ENCODE measurements around the gene HEXIM1.

HEXIM1 gene

GRCh38 chr17:45172541-45173286 is 24.4 kb downstream of the HEXIM1 start:
- DNase-seq: peak in 13 of 14 donors; percentile 41 to 91 (median 84)

DNA sequence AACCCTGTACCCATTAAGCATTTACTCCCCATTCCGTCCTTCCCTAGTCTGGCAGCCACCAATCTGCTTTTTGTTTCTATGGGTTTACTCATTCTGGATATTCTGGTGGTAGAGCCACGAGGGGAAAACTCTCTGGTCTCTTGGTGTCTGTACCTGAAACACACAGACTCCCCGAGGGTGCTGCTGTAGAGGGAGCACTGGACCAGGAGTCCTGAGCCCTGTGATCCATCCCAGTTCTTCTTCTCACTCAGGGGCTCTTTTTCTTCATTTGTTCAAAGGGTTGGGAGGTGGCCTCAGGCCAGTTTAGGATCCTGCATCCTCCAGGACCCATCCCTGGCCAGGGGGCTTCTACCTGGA is 27.5 kb downstream of the HEXIM1 start:
- no peak for DNase-seq

GRCh38 chr17:45177563-45177962 is 29.3 kb downstream of the HEXIM1 start:
- DNase-seq: no peak

GRCh38 chr17:45184144-45184543 is 35.9 kb downstream of the HEXIM1 start:
- DNase-seq: no peak

DNA sequence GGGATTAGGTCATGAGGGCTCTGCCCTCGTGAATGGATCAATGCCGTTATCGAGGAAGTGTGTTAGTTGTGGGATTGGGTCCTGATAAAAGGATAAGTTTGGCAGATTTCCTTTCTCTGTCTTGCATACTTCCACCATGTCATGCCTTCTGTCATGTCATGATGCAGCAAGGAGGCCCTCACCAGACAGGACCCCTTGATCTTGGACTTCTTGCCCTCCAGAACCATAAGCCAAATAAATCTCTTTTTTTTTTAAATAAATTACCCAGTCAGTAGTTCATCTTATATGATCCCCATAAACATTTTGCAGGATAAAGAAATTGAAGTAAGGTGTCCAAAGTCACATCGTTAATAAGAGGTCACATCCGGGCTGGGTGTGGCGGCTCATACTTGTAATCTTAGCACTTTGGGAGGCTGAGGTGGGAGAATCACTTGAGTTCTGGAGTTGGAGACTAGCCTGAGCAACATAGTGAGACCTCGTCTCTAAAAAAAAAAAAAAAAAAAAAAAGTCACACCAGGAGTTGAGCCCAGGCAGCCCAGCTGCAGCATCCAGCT is 38.6 kb downstream of the HEXIM1 start:
- DNase-seq: no peak

DNA sequence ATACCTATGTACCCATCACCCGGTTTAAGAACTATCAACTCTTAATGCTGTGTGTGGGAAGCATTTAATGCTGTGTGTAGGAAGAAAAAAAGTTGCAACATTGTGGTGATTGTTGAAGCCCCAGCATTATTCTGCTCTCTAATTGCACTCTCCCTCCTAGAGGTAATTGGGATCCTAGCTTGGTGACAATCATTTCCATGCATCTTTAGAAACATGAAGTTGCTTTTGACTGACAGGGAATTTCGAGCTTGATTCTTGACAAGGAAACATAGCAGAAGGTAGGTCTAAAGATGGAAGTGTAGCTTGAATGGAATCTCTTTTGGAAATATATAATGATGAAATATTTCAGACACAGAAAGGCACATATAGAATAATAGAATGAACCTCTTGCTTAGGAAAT is 40.7 kb downstream of the HEXIM1 start:
- DNase-seq: no peak

DNA sequence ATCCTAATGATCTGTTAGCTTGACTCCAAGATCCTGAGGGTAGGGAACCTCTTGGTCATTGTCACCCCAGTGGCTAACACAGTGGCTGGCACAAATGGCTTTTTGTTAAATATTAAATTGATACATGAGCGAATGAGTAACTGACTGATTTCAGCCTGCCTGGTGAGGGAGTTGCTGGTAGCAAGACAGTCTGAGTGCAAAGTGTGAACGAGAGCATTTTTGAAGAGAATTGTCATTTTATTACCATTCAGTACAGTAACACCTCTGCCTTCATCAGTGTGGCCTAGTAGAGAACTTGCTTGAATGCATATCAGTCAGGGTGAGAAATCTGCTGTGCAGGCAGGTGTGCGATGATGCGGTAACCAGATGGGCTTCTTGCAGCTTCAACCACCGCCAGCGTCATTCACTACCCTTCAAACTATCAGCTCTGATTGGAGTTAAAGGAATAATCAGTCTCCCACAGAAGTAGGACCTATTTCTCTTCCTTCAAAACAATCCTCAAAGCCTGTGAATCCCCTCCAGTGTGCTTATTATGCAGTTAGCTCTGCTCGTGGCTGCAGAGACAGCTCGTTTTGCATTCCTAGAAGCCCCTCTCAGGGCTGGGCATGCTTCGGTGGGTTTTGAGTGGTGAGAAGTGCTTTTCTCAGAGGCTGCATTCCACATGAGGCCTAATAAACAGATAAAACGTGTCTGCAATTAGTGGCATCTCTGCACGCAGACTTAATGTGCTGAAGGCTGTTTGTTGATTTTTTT is 42.4 kb downstream of the HEXIM1 start:
- no peak for DNase-seq

GRCh38 chr17:45195424-45195823 is 47.1 kb downstream of the HEXIM1 start:
- DNase-seq: no peak

GRCh38 chr17:45197108-45197507 is 48.8 kb downstream of the HEXIM1 start:
- no peak for DNase-seq

DNA sequence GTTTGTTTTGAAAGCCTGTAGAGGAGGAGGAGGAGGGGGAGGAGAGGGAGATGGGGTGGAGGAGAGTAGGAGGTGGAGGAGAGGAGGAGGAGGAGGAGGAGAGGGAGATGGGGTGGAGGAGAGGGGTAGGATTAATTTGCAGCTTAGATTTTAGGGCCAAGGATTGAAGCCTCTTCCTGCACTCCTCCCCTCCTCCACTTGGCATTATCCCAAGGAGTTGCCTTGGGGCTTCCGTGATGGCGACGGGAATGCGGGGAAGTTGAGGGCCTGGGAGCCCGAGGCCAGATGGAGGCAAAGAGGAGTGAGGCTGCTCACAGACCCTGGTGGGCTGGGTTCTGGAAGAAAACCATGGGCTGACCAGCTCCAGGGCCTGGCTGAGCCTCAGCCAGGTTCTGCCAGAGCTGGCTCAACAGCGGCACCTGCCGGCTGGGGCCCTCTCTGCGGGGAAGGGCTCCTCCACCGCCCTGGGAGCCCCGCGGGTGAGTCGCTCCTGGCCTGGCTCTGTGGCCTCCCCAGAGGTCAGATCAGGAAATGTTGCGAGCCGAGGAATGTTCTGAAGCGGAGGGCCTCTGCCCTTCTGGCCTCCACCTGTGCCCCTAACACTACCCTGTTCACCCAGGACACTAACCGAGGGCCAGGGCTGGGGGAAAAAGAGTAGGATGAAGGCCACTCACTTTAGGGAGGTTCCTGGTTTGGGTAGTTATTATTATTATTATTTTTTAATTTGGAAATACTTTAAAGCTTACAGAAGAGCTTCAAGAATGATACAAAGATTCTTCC is 49.5 kb downstream of the HEXIM1 start:
- peak; percentile 38 to 92 (median 77) for DNase-seq

DNA sequence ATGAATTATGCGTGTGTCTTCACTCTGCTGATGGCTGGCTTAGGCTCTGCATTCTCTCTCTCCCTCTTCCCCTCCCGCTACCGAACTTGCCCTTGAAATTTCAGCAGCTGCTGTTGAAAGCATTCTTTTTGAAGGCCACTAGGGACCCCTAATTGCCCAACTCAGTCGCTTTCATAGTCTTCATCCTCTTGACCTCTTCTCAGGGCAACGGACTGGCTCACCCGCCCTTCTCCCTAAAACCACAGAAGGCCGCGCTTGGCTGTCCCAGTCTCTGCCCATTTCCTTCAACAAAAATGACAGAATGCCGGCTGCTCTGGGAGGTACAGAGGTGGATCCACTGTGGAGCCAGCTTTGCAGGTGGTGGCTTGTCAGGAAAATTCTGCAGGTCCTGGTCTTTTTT is 52.4 kb downstream of the HEXIM1 start:
- no peak for DNase-seq

GRCh38 chr17:45201457-45201856 is 53.2 kb downstream of the HEXIM1 start:
- no peak for DNase-seq

Measured in C1 segment of cervical spinal cord (tissue), 14 donors.